Measurements from ENCODE around the gene SUV39H2.
"Not testable (repeated sequence)": the region's sequence is repeated elsewhere in the genome, so short reads cannot be mapped to it uniquely, and the experiment has no call there.

The SUV39H2 gene

DNA sequence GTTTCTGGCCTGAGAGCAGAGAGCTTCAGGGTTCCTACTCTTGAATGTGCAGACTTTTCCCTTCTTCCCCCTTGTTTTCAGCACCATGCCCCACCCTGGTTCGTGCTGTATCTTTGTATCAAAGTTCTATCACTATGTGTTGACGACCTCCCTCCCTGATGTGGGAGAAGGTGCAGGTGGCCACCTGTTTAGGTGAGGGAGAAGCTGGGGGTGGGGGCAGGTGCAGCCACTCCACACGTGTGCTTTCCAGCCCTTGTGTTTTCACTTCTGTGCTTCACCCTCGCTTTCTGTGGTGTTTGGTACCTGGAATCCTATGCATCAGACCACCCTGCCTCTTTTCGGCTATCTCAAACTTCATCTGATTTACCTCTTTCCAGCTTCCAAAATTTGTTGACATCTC, 19.6 kb upstream of the SUV39H2 start:
- H3K4me3 Mint-ChIP-seq: no peak overlapping the region
- H3K27ac Mint-ChIP-seq: no peak overlapping the region
- H3K27me3 Mint-ChIP-seq: no peaks in the 10 kb centered on the region
- peaks cover 12% of the 10 kb centered on the region for H3K36me3 Mint-ChIP-seq
- peaks cover 5% of the 10 kb centered on the region for H3K4me1 Mint-ChIP-seq (ENCODE audit: low read depth)
- H3K9me3 Mint-ChIP-seq (ENCODE audit: low read depth): no peaks in the 10 kb centered on the region

DNA sequence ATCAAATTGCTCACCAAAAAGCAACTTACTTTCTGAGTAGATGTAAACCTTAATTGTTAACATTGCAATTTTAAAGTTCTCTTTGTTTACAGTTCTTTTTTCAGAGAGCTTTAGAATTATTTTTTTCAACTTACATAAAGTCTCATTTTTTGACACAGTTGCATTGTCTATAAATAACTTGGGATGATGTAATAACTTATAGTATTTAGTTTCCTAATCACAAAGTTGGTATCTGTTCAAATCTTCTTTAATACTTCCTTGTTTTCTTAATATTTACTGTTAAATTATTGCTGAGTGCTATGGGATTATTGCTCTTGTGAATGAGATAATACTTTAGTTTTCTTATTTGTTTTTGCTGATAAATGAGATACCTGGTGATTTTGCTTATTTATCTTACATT, 18.9 kb upstream of the SUV39H2 start:
- peaks cover 15% of the 10 kb centered on the region for H3K36me3 Mint-ChIP-seq
- H3K27ac Mint-ChIP-seq: no peak overlapping the region
- H3K9me3 Mint-ChIP-seq (ENCODE audit: low read depth): no peaks in the 10 kb centered on the region
- peaks cover 5% of the 10 kb centered on the region for H3K4me1 Mint-ChIP-seq (ENCODE audit: low read depth)
- H3K27me3 Mint-ChIP-seq: no peaks in the 10 kb centered on the region
- H3K4me3 Mint-ChIP-seq: no peak overlapping the region

DNA sequence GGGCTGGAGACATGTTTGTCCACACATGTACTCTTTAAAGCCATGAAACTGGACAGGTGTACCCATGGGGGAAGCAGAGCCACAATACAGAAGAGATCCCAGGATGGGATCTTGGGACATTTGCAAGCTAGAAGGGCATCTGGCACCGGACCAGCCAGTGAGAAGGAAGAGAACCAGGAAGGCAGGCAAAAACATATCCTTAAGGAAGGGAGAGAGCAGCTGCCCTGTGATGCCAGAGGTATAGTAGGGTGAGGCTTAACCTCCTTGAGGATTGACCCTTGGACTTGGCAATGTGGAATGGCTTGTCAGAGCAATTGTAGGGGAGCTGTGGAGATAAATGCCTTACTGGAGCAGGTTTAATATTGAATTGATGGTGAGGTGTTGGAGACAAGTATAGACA, 17.9 kb upstream of the SUV39H2 start:
- Mint-ChIP-seq H3K27ac (no peak overlapping the region), H3K4me1 (ENCODE audit: low read depth) (peaks cover 4% of the 10 kb centered on the region), H3K36me3 (peaks cover 14% of the 10 kb centered on the region), H3K4me3 (no peak overlapping the region), H3K9me3 (ENCODE audit: low read depth) (no peaks in the 10 kb centered on the region), H3K27me3 (no peaks in the 10 kb centered on the region)

DNA sequence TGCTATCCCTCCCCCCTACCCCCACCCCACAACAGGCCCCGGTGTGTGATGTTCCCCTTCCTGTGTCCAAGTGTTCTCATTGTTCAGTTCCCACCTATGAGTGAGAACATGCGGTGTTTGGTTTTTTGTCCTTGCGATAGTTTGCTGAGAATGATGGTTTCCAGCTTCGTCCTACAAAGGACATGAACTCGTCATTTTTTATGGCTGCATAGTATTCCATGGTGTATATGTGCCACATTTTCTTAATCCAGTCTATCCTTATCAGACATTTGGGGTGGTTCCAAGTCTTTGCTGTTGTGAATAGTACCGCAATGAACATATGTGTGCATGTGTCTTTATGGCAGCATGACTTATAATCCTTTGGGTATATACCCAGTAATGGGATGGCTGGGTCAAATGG, 14.2 kb upstream of the SUV39H2 start:
- peaks cover 17% of the 10 kb centered on the region for H3K36me3 Mint-ChIP-seq

DNA sequence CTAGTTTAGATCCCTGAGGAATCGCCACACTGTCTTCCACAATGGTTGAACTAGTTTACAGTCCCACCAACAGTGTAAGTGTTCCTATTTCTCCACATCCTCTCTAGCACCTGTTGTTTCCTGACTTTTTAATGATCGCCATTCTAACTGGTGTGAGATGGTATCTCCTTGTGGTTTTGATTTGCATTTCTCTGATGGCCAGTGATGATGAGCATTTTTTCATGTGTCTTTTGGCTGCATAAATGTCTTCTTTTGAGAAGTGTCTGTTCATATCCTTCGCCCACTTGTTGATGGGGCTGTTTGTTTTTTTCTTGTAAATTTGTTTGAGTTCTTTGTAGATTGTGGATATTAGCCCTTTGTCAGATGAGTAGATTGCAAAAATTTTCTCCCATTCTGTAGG, 13.8 kb upstream of the SUV39H2 start:
- not testable (repeated sequence) for H3K9me3 Mint-ChIP-seq (ENCODE audit: low read depth); H3K4me3 Mint-ChIP-seq; H3K4me1 Mint-ChIP-seq (ENCODE audit: low read depth); H3K27me3 Mint-ChIP-seq; H3K27ac Mint-ChIP-seq
- H3K36me3 Mint-ChIP-seq: peaks cover 20% of the 10 kb centered on the region

More for the DNA sequence above, 14.2 kb upstream of the SUV39H2 start:
- H3K27me3 Mint-ChIP-seq; H3K27ac Mint-ChIP-seq; H3K9me3 Mint-ChIP-seq (ENCODE audit: low read depth); H3K4me1 Mint-ChIP-seq (ENCODE audit: low read depth); H3K4me3 Mint-ChIP-seq: not testable (repeated sequence)

DNA sequence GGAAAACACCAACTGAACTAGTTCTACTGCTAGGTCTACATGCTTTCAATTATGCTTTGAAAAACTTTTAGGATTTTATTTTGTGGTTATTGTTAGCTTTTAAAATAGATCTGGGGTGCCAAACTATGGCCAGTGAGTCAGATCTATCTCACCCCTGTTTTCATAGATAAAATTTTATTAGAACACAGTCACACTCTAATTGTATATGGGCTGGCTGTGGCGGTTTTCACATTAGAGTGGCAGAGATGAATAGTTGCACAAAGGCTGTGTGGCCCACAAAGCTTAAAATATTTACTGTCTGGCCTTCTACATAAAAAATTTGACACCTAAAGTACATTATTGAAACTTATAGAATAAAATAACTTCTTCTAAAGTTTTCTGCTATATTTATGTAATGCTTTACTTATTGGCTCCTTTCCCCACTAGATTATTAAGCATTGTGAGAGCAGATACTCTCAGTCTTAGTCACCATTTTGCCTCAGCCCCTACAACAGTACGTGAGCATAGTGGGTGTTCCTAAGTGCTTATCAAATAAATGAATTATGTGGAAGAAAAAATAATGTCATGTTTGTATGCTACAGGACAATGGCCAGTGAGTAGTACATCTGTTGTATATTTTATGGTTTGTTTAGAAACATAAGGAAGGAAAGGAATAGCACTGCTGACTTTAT, 5.4 kb upstream of the SUV39H2 start:
- Mint-ChIP-seq H3K9me3 (ENCODE audit: low read depth) (no peaks in the 10 kb centered on the region), H3K36me3 (peaks cover 5% of the 10 kb centered on the region), H3K4me3 (no peak overlapping the region), H3K27me3 (no peaks in the 10 kb centered on the region), H3K27ac (no peak overlapping the region), H3K4me1 (ENCODE audit: low read depth) (peaks cover 23% of the 10 kb centered on the region)

DNA sequence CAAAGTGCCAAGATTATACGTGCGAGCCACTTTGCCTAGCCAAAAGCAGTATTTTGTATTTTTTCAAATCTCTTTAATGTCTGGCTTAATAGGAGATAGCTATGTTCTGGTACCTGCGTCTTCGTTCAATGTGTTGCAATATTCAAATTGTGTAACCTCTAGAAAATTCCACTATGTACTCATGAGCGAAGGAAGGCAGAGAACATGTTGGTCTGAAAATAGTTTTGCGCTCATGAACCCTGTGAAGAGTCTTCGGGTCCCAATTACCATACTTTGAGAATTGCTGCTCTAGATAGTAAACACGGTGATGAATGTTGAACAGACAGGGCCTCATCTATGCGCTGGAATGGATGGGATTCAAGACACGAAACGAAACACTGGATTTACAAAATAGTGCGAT, 2.7 kb upstream of the SUV39H2 start:
- H3K27me3 Mint-ChIP-seq: no peaks in the 10 kb centered on the region
- no peak overlapping the region for H3K27ac Mint-ChIP-seq
- peaks cover 37% of the 10 kb centered on the region for H3K4me1 Mint-ChIP-seq (ENCODE audit: low read depth)
- peaks cover 2% of the 10 kb centered on the region for H3K36me3 Mint-ChIP-seq
- peak overlapping the region; percentile 53 for H3K4me3 Mint-ChIP-seq
- no peaks in the 10 kb centered on the region for H3K9me3 Mint-ChIP-seq (ENCODE audit: low read depth)

DNA sequence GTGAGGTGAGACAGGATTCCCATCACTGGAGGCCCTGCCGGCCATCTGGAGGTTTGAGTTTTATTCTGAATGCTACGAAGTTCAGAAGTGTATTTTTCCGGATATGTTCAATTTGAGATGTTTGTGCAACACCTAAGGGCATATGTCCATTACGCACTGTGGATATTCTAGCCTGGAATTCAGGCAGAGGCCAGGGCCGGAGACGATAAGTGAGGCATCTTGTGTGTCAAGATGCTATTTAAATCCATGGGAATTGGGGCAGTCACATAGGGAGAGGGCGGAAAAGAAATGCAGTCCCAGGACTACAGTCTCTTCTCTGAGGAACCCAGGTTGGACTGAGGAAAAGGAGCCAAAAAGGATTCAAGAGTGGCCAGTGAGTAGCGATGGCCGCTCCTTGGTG, 1.9 kb upstream of the SUV39H2 start:
- H3K27me3 Mint-ChIP-seq: no peaks in the 10 kb centered on the region
- H3K27ac Mint-ChIP-seq: no peak overlapping the region
- peak overlapping the region; percentile 96 for H3K4me3 Mint-ChIP-seq

DNA sequence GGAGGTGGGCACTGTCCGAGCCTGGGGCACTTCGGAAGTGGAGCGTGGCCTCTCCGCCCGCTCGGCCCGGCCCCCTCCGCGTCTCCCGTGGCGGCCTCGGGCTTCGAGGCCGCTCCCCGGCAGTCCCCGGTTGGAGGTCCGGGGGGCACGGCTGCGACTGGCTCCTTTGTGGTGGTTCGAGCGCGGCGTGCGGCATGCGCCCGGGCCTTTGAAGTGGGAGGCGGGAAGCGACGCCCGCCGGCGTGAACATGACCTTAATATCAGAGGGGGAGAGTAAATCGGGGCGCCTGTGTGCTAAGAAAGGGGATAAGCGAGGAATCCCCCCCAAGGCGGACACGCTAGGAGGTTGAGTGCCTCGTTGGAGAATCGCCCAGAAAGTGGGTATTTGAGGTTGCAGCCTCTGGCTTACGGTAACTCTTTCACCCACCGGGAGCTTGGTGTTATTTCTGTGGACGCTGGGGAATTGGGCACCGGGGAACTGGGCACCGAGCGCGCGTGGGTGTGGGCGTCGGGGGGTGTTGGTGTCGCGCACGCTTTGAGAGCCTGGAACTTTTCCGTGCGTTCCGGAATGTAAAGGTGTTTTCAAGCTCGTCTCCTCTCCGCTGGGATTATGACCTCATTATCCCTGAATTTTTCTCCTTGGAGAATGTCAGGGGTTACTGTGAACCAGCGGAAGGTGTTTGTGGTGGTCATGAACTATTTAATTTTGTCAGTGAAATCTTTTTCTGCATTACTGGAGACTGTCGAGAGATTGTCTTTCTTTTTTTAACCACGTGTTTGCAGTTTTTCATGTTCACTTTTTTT, 660 bp downstream of the SUV39H2 start:
- H3K4me1 Mint-ChIP-seq (ENCODE audit: low read depth): peaks cover 41% of the 10 kb centered on the region
- H3K27me3 Mint-ChIP-seq: no peaks in the 10 kb centered on the region

More for the DNA sequence above, 1.9 kb upstream of the SUV39H2 start:
- peaks cover 41% of the 10 kb centered on the region for H3K4me1 Mint-ChIP-seq (ENCODE audit: low read depth)
- H3K9me3 Mint-ChIP-seq (ENCODE audit: low read depth): no peaks in the 10 kb centered on the region
- H3K36me3 Mint-ChIP-seq: peaks cover under 1% of the 10 kb centered on the region

DNA sequence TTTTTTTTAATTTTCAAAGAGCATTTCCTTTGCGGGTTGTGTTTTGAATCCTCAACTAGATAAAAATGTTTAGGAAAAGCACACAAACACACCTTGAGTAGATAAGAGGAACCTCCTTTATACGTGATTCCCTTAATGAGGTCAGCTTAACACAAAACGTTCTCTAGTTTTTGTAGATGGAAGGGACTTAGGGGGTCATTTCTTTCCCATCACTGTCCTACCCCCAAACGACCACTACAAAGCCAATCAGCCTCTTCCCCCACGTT, 1.2 kb downstream of the SUV39H2 start:
- Mint-ChIP-seq H3K27ac (peak overlapping the region; percentile 78), H3K4me3 (peak overlapping the region; percentile 92), H3K4me1 (ENCODE audit: low read depth) (peaks cover 41% of the 10 kb centered on the region), H3K36me3 (peaks cover 9% of the 10 kb centered on the region), H3K9me3 (ENCODE audit: low read depth) (no peaks in the 10 kb centered on the region), H3K27me3 (no peaks in the 10 kb centered on the region)

More for the DNA sequence above, 660 bp downstream of the SUV39H2 start:
- Mint-ChIP-seq H3K36me3 (peaks cover 9% of the 10 kb centered on the region), H3K9me3 (ENCODE audit: low read depth) (no peaks in the 10 kb centered on the region), H3K4me3 (peak overlapping the region; percentile 92), H3K27ac (peak overlapping the region; percentile 78)

DNA sequence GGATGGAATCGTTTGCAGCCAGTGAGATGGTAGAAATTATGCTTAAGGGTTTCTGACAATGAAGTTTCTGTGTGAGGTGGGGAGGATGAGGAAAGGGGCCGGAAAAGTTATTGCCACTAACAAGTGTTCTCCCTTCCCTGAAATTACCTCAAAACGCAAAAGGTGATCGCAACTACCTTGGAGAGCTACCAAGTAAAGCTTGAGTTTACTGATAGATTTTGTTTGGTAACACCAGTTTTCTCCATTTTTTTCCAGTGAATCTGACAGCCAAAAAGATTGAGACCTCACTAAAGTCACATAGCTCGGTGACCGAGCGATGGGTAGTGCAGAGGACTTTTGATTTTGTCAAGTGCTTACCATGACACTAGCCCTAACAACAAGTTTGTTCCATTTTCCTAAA, 1.6 kb downstream of the SUV39H2 start:
- Mint-ChIP-seq H3K4me1 (ENCODE audit: low read depth) (peaks cover 41% of the 10 kb centered on the region), H3K4me3 (peak overlapping the region; percentile 92), H3K27ac (peak overlapping the region; percentile 34), H3K9me3 (ENCODE audit: low read depth) (no peaks in the 10 kb centered on the region), H3K36me3 (peaks cover 9% of the 10 kb centered on the region), H3K27me3 (no peaks in the 10 kb centered on the region)

DNA sequence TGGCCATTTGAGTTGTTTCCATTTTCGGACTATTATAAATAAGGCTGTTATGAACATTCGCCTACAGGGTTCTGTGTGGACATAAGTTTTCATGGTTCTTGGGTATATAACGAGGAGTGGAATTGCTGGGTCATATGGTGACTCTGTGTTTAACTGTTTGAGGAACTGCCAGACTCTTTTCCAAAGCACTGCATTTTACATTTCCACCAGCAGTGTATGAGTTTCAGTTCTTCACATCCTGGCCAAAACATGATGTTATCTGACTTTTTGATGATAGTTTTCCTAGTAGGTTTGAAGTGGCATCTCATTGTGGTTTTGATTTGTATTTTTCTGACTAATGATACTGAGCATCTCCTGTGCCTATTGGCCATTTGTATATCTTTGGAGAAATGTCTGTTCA, 5.4 kb downstream of the SUV39H2 start:
- H3K27ac Mint-ChIP-seq: no peak overlapping the region
- H3K4me3 Mint-ChIP-seq: no peak overlapping the region
- peaks cover 9% of the 10 kb centered on the region for H3K36me3 Mint-ChIP-seq
- H3K4me1 Mint-ChIP-seq (ENCODE audit: low read depth): peaks cover 20% of the 10 kb centered on the region
- H3K27me3 Mint-ChIP-seq: no peaks in the 10 kb centered on the region
- no peaks in the 10 kb centered on the region for H3K9me3 Mint-ChIP-seq (ENCODE audit: low read depth)

DNA sequence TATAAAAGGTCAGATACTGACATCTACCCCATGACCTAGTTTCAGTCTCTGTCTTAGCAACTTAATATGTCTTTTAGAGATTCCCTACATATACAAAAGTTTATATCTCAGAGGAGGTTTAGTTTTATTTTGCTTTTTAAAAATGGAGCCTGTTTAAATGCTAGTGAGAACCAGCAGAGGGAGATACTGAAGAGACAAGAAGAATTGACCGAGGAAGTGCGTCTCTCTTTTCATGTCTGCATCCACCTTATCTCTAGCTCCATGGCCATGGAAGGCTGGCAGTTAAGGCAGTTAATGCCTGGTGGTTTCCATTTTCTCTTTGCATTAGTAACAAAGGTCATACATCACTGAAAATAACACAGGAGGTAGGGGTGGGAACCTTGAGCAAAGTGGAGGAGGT, 10.7 kb downstream of the SUV39H2 start:
- Mint-ChIP-seq H3K27me3 (no peaks in the 10 kb centered on the region), H3K27ac (no peak overlapping the region), H3K9me3 (ENCODE audit: low read depth) (no peaks in the 10 kb centered on the region), H3K4me3 (no peak overlapping the region), H3K36me3 (peaks cover 3% of the 10 kb centered on the region), H3K4me1 (ENCODE audit: low read depth) (peaks cover 6% of the 10 kb centered on the region)

DNA sequence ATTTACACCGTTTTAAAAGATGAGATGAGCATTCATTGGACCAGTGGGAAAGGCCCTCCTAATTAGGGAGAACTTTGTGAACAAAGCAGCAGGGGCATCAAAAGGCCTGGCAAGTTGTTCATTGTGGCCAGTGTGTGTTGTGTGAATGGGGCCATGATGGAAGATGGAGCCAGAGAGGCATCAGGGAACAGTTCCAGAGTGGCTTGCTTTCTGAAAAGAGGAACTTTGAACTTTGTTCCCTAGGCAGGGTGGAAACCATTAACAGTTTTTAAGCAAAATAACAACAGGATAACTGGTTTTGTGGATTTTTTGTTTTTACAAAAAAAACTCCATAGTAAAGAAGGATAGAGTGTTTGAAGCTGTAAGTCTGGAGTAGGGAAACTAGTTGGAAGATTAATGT, 12.5 kb downstream of the SUV39H2 start:
- H3K27ac Mint-ChIP-seq: no peak overlapping the region
- no peaks in the 10 kb centered on the region for H3K27me3 Mint-ChIP-seq

DNA sequence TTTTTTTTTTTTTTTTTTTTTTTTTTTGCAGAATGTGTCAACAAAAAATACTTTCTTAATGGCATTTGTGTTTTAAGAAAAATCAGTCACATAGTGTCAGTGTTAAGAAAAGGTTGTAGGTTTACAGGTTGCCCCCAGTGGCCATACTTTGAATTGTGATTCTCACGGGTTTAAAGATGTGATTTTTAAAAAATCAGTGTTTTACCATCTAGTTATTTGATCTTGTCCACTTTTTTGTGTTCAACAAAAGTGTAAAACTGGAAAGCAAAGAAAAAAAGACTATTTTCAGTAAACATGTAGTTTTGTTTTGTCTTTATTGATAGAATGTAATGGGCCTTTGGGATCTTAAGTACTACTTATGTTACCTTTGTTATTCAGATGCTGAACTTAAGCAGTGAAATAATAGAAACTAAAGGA, 25.7 kb downstream of the SUV39H2 start:
- no peak overlapping the region for H3K27ac Mint-ChIP-seq

More for the DNA sequence above, 12.5 kb downstream of the SUV39H2 start:
- H3K4me1 Mint-ChIP-seq (ENCODE audit: low read depth): peaks cover 6% of the 10 kb centered on the region
- H3K4me3 Mint-ChIP-seq: no peak overlapping the region
- no peaks in the 10 kb centered on the region for H3K9me3 Mint-ChIP-seq (ENCODE audit: low read depth)
- H3K36me3 Mint-ChIP-seq: peaks cover 3% of the 10 kb centered on the region

DNA sequence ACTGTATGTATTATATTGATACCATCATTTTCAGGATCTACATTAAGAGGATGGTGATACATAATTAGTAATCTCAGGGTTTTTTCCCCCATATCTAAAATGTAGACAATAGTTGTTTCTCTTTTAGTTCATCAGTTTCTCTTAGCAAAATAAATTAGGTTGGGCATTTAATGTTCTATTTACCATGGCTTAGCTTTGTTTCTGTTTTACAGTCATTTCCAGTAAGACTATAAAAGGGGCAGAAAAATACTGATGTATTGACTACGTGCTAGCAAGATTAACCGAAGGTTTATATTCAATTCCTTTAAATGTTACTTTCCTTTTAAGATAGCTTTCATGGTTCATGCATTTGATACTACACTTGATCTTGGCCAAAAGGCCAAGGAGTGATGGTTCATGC, 26.2 kb downstream of the SUV39H2 start:
- no peaks in the 10 kb centered on the region for H3K27me3 Mint-ChIP-seq
- H3K9me3 Mint-ChIP-seq (ENCODE audit: low read depth): no peaks in the 10 kb centered on the region
- peaks cover 7% of the 10 kb centered on the region for H3K4me1 Mint-ChIP-seq (ENCODE audit: low read depth)
- H3K4me3 Mint-ChIP-seq: no peak overlapping the region
- H3K27ac Mint-ChIP-seq: no peak overlapping the region
- peaks cover 27% of the 10 kb centered on the region for H3K36me3 Mint-ChIP-seq

More for the DNA sequence above, 25.7 kb downstream of the SUV39H2 start:
- Mint-ChIP-seq H3K36me3 (peaks cover 26% of the 10 kb centered on the region), H3K27me3 (no peaks in the 10 kb centered on the region), H3K4me1 (ENCODE audit: low read depth) (peaks cover 7% of the 10 kb centered on the region), H3K4me3 (no peak overlapping the region), H3K9me3 (ENCODE audit: low read depth) (no peaks in the 10 kb centered on the region)
